VCaP (cell line): ENCODE results near the gene DENND5A.
A peak's percentile ranks its signal among the peaks of the same experiment; 100 is the strongest.

ENCODE experiments used
- H3K27ac ChIP-seq: fragments of 450-650 bp; 2 replicates; pipeline ENCODE4 v1.5.1; 2017
- CTCF ChIP-seq: fragments of 450-650 bp; conservative IDR thresholded peaks from 2 replicates; pipeline ENCODE4 v1.5.1; 2017; ENCODE audit warnings: mild to moderate bottlenecking, moderate library complexity

Gene DENND5A

GRCh38 chr11:9148727-9149126, 116.4 kb downstream of the DENND5A start:
- no peak for TF ChIP-seq CTCF
- no peak overlapping the region for H3K27ac ChIP-seq

GRCh38 chr11:9148035-9148434, 117.1 kb downstream of the DENND5A start:
- no peak overlapping the region for H3K27ac ChIP-seq
- TF ChIP-seq CTCF, result no peak

DNA sequence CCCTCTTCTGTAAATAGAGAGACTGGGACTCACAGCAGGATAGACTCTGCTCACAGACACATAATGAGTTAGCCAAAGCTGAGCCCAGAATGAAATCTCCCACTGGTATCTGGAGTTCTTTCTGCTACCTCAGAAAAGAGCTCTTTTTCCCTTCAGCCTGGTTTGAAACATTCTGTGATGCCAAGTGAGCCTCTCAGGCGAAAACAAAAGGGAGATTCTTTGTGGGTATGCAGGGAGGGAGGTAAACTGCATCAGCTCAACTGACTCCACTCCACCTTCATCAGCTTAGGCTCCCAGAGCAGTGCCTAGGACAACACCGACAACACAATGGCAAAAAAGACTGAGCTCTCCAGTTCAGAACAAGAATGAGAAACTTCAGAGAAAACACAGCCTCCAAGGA, 118.7 kb downstream of the DENND5A start:
- no peak for TF ChIP-seq CTCF
- no peak overlapping the region for H3K27ac ChIP-seq

- no peak for TF ChIP-seq CTCF
- no peak overlapping the region for H3K27ac ChIP-seq
Measured at GRCh38 chr11:9145283-9145682, 119.9 kb downstream of the DENND5A start.

- no peak for TF ChIP-seq CTCF
- no peak overlapping the region for H3K27ac ChIP-seq
Measured at GRCh38 chr11:9144828-9145227, 120.3 kb downstream of the DENND5A start.

DNA sequence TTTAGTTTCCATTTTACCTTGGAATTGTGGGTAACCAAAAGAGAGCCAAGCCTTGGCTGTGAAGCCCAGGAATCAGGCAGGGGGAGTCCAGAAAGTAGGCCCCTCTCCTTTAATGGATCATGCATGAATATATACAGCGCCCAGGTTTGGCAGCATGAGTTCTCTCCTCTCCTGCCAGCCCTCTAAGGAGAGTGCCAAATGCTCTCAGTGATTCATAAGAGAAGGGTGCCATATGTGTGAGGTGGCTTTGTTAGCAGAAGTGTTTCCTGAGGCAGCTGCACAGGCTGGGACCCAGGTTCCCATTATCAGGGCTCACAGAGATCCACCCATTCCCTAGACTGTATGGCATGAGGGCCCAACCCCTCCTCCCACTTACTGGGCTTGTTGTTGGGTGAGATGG, 121.4 kb downstream of the DENND5A start:
- no peak for TF ChIP-seq CTCF
- H3K27ac ChIP-seq, result no peak overlapping the region

GRCh38 chr11:9142732-9143131, 122.4 kb downstream of the DENND5A start:
- TF ChIP-seq CTCF, result no peak
- no peak overlapping the region for H3K27ac ChIP-seq

DNA sequence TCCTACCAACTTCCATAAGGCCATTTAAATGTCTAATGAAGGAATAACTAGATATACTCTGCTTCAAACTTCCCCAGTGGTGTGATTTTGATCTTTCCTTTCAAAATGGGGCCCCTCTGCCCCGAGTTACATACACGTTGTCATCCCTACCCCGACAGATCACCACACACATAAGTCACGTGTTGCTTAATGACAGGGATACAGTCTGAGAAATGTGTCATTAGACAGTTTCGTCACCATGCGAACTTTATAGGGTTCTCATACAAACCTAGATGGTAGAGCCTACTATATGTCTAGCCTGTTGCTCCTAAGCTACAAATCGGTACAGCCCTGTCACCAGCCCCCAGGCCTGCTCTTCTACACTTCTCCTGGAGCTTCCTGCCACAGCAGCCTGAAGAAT, 124.0 kb downstream of the DENND5A start:
- H3K27ac ChIP-seq, result peak overlapping the region; percentile 82; the same call in 1 of the 2 replicates
- TF ChIP-seq CTCF, result no peak
